CD14-positive monocyte (primary cell): Measurements from ENCODE around the gene KNSTRN. TPM values are rescaled to one million over a fixed set of nuclear protein-coding genes. Genes with fewer than 3 reads are reported as not detected.

ENCODE experiments used
- DNase-seq, 3 donors: peaks; one replicate each; pipeline ENCODE4 v3.0.0-alpha.2; 2011 to 2022
- H2AFZ ChIP-seq: 2 replicates; pipeline ENCODE4 v1.6.0; 2012; ENCODE audit warnings: mild to moderate bottlenecking, low read depth, low read length, inconsistent platforms; ENCODE audit not compliant: insufficient read depth, poor library complexity, severe bottlenecking
- H3K27ac ChIP-seq, 2 donors: 1 replicate in 1 of 2; 2 replicates in 1 of 2; pipeline ENCODE4 v1.5.1; 2012 to 2013; ENCODE audit warnings: low read length in 2 of 2, control low read depth in 1 of 2, inconsistent platforms in 1 of 2, low read depth in 1 of 2, mild to moderate bottlenecking in 1 of 2
- H3K27me3 ChIP-seq, 2 donors: one replicate each; pipeline versions ENCODE4 v1.6.0 to v1.6.1; 2011 to 2013; ENCODE audit warnings: low read length in 2 of 2; ENCODE audit not compliant: control insufficient read depth in 2 of 2, insufficient read depth in 2 of 2
- H3K36me3 ChIP-seq, 2 donors: replicated peaks in 1 of 2; 1 replicate in 1 of 2; 2 replicates in 1 of 2; pipeline versions ENCODE4 v1.5.1 to v1.6.1; 2012 to 2013; ENCODE audit warnings: low read length in 2 of 2, control low read depth in 1 of 2, inconsistent platforms in 1 of 2, mild to moderate bottlenecking in 1 of 2; ENCODE audit not compliant: insufficient read depth in 2 of 2, control insufficient read depth in 1 of 2
- H3K4me1 ChIP-seq, 2 donors: 1 replicate in 1 of 2; 2 replicates in 1 of 2; pipeline versions ENCODE4 v1.5.1 to v1.6.1; 2012 to 2013; ENCODE audit warnings: low read length in 2 of 2, control low read depth in 1 of 2, inconsistent platforms in 1 of 2, mild to moderate bottlenecking in 1 of 2, moderate library complexity in 1 of 2; ENCODE audit not compliant: insufficient read depth in 2 of 2, control insufficient read depth in 1 of 2
- H3K4me2 ChIP-seq: replicated peaks from 2 replicates; pipeline ENCODE3; 2012; ENCODE audit warnings: low read length, moderate library complexity, mild to moderate bottlenecking; ENCODE audit not compliant: poor library complexity, severe bottlenecking; ENCODE audit errors: extremely low read depth
- H3K4me3 ChIP-seq, 3 experiments: fragments of 200-600 bp in 1 of 3; sonication (generic) in 1 of 3; replicated peaks in 1 of 3; 1 replicate in 2 of 3; 2 replicates in 1 of 3; pipeline ENCODE4 v1.5.1; 2011 to 2013; ENCODE audit warnings: low read length in 3 of 3, mild to moderate bottlenecking in 3 of 3, control low read depth in 2 of 3, low read depth in 2 of 3, inconsistent platforms in 1 of 3, moderate library complexity in 1 of 3
- H3K79me2 ChIP-seq: 2 replicates; pipeline ENCODE4 v1.6.0; 2012; ENCODE audit warnings: mild to moderate bottlenecking, control low read depth, inconsistent platforms, low read length, moderate library complexity; ENCODE audit not compliant: insufficient read depth
- H3K9ac ChIP-seq: 2 replicates; pipeline ENCODE4 v1.6.0; 2017; ENCODE audit warnings: low read length, mild to moderate bottlenecking; ENCODE audit not compliant: insufficient read depth, poor library complexity, severe bottlenecking
- H3K9me3 ChIP-seq, 2 donors: replicated peaks in 1 of 2; 1 replicate in 1 of 2; 2 replicates in 1 of 2; pipeline versions ENCODE4 v1.5.1 to v1.6.1; 2012 to 2013; ENCODE audit warnings: low read length in 2 of 2, control low read depth in 1 of 2; ENCODE audit not compliant: control insufficient read depth in 1 of 2, insufficient read depth in 1 of 2
- H4K20me1 ChIP-seq: 2 replicates; pipeline ENCODE4 v1.6.0; 2012; ENCODE audit warnings: mild to moderate bottlenecking, low read length, control low read depth, moderate library complexity; ENCODE audit not compliant: insufficient read depth
- H3K27ac Mint-ChIP-seq, 7 donors: one replicate each; pipeline ENCODE4 v1.8.0; 2020; ENCODE audit warnings: mild to moderate bottlenecking in 7 of 7, mixed read lengths in 7 of 7, moderate library complexity in 6 of 7, inconsistent platforms in 2 of 7
- H3K27me3 Mint-ChIP-seq, 3 donors: one replicate each; pipeline ENCODE4 v1.8.0; 2021 to 2022; ENCODE audit warnings: low read depth in 3 of 3, mild to moderate bottlenecking in 3 of 3, mixed read lengths in 3 of 3, moderate library complexity in 3 of 3, inconsistent platforms in 1 of 3
- H3K36me3 Mint-ChIP-seq, 2 donors: one replicate each; pipeline ENCODE4 v1.8.0; 2020; ENCODE audit warnings: mixed read lengths in 2 of 2, inconsistent platforms in 1 of 2, mild to moderate bottlenecking in 1 of 2
- H3K4me1 Mint-ChIP-seq: one replicate; pipeline ENCODE4 v1.8.0; 2020; ENCODE audit warnings: mild to moderate bottlenecking, mixed read lengths
- H3K4me3 Mint-ChIP-seq, 2 donors: one replicate each; pipeline ENCODE4 v1.8.0; 2020; ENCODE audit warnings: mild to moderate bottlenecking in 2 of 2, mixed read lengths in 2 of 2, moderate library complexity in 1 of 2
- H3K9me3 Mint-ChIP-seq, 7 donors: one replicate each; pipeline ENCODE4 v1.8.0; 2020 to 2022; ENCODE audit warnings: mixed read lengths in 7 of 7, mild to moderate bottlenecking in 6 of 7, moderate library complexity in 6 of 7, inconsistent platforms in 2 of 7
- WGBS: methylation state at CpG from one replicate; pipeline ENCODE4 v1.1.5; 2013; ENCODE audit warnings: missing lambda C conversion rate; ENCODE audit not compliant: insufficient coverage; 5-methylcytosine and 5-hydroxymethylcytosine counted together
- intact Hi-C, 2 donors: fragments of 100-400 bp; cut with micrococcal nuclease; formaldehyde crosslinking; loops; one replicate each; pipeline versions ENCODE4 v1.15.0 to v1.15.1; 2023
- polyA plus RNA-seq, 3 donors: library from polyadenylated mRNA; depleted of rRNA in 1 of 3; unstranded in 2 of 3; stranded (reverse) in 1 of 3; fragments of 300-500 nt in 2 of 3; fragments of >200 nt in 1 of 3; fragmentation: Illumina TruSeq in 2 of 3; gene quantifications; 1 replicate in 2 of 3; 2 replicates in 1 of 3; pipeline ENCODE4 v1.2.3, GENCODE V29; 2012 to 2021
- TF ChIP-seq, protein P1 (sequence below): fragments of 200-600 bp; IDR thresholded peaks from one replicate; pipeline ENCODE4 v1.8.0; 2022; ENCODE audit warnings: antibody characterized with exemption, mild to moderate bottlenecking

The KNSTRN gene
- polyA plus RNA-seq, 3 donors = 5.4 to 10.0 (median 7.9) TPM

DNA sequence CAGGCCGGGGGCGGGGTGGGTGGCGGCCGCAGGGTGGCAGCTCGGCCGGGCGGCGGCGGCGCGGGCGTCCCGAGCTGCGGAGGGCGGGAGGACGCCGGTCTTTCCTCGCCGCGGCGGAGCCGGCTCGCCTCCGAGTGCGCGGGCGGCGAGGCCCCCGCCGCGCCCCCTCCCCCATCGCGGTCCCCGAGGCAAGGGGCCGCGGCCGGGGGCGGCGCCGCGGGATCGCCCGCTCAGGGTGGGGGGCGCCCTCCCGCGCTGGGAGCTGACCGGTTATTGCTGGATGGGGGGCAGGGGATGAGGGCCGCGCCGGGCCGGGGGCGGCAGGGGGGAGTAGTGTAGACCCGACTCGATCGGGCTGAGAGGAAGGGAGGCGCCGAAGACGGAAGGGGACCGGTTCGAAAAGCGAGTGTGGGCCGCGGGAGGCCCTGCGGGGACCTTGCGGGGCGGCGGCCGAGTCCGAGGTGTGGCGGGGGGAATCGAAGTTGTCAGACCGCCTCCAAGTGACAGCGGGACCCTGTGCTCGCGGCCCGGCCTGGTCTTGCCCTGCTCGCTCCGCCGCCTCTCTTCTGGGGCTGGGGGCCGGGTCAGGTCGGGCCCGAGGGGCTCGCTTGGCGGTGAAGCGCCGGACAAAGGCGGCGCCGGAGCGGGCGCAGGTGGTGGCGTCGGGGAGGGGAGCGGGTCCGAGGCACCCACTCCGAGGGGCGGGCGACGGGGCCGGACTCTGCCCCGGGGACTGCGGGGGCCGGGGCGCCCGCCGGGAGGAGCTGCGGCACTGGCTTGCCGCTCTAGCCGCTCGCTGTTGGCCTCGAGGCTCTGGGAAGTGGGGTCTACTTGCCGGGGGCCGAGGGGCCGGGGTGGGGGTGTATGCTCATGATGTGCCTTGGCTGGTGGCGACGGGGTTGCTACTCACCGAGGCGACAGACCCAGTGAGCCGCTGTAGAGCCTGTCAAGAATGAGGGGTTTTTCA, 59.3 kb downstream of the KNSTRN start:
- Histone ChIP-seq H3K27ac (no peak overlapping the region), H2AFZ (peak overlapping the region; percentile 50)
- intact Hi-C loops = loop anchor here in 1 of 2 donors (5.0 kb wide), 1 partner anchor 65 kb away; no protein-coding TSS in a partner anchor

DNA sequence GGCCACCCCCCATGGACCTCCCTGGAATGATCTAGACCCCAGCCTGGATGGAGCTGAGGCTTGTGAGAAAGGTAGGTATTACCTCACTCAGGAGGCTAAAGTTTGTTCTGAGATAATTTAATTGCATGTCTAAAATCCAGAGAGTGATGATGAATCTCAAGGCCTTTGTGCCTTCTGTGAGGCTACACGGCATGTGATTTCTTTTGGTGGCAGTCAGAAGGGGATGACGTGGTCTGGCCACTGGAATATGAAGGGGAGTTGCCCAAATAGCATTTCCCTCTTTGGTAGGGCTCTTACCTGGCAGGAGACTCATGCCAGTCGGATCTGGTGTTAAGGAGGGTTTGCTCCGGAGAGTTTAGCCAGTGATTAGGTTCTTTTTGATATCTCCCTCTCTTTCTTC, 60.7 kb downstream of the KNSTRN start:
- Histone ChIP-seq H3K4me3 (no peak overlapping the region), H3K9ac (no peak overlapping the region), H3K9me3 (no peaks in the 10 kb centered on the region), H4K20me1 (peaks cover 55% of the 10 kb centered on the region), H2AFZ (no peak overlapping the region), H3K4me1 (peaks cover 13 to 30% of the 10 kb centered on the region in 2 donors), H3K27ac (no peak overlapping the region), H3K79me2 (peaks cover 56% of the 10 kb centered on the region), H3K27me3 (peaks cover 9 to 30% of the 10 kb centered on the region in 2 donors), H3K4me2 (no peak overlapping the region), H3K36me3 (no peaks in the 10 kb centered on the region)
- intact Hi-C loops = loop anchor here in 1 of 2 donors (5.0 kb wide), 1 partner anchor 64 kb away; no protein-coding TSS in a partner anchor
- Mint-ChIP-seq H3K9me3 (peaks cover 0 to 13% (median 3%) of the 10 kb centered on the region in 7 donors), H3K4me3 (no peak overlapping the region), H3K27ac (peak overlapping the region in 1 of 7 donors; percentile 40), H3K36me3 (peaks cover 13 to 27% of the 10 kb centered on the region in 2 donors), H3K27me3 (peaks cover 39 to 52% (median 39%) of the 10 kb centered on the region in 3 donors), H3K4me1 (peaks cover 37% of the 10 kb centered on the region)
- DNase-seq = no peak
- TF ChIP-seq, protein P1, sequence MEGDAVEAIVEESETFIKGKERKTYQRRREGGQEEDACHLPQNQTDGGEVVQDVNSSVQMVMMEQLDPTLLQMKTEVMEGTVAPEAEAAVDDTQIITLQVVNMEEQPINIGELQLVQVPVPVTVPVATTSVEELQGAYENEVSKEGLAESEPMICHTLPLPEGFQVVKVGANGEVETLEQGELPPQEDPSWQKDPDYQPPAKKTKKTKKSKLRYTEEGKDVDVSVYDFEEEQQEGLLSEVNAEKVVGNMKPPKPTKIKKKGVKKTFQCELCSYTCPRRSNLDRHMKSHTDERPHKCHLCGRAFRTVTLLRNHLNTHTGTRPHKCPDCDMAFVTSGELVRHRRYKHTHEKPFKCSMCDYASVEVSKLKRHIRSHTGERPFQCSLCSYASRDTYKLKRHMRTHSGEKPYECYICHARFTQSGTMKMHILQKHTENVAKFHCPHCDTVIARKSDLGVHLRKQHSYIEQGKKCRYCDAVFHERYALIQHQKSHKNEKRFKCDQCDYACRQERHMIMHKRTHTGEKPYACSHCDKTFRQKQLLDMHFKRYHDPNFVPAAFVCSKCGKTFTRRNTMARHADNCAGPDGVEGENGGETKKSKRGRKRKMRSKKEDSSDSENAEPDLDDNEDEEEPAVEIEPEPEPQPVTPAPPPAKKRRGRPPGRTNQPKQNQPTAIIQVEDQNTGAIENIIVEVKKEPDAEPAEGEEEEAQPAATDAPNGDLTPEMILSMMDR = no peak
- WGBS = 100% methylated on average over 2 of the region's 4 CpGs

More for the DNA sequence above, 59.3 kb downstream of the KNSTRN start:
- Histone ChIP-seq H3K9me3 (peaks cover 0 to under 1% of the 10 kb centered on the region in 2 donors), H3K36me3 (no peaks in the 10 kb centered on the region), H3K27me3 (peaks cover 20 to 44% of the 10 kb centered on the region in 2 donors), H3K4me2 (peak overlapping the region; percentile 88), H3K9ac (peak overlapping the region; percentile 69), H3K4me3 (peak overlapping the region; percentile 45 to 79 (median 59)), H4K20me1 (peaks cover 50% of the 10 kb centered on the region), H3K79me2 (peaks cover 50% of the 10 kb centered on the region), H3K4me1 (peaks cover 15 to 33% of the 10 kb centered on the region in 2 donors)
- Mint-ChIP-seq H3K4me1 (peaks cover 42% of the 10 kb centered on the region), H3K36me3 (peaks cover 13 to 27% of the 10 kb centered on the region in 2 donors), H3K27ac (peak overlapping the region in 3 of 7 donors; percentile 20 to 85 (median 61)), H3K4me3 (peak overlapping the region; percentile 91 to 95), H3K9me3 (peaks cover 0 to 15% (median 3%) of the 10 kb centered on the region in 7 donors), H3K27me3 (peaks cover 53 to 66% (median 53%) of the 10 kb centered on the region in 3 donors)
- DNase-seq = no peak
- under 1% methylated on average over 119 of the region's 119 CpGs for WGBS
- TF ChIP-seq, protein P1 = no peak
